Glutamatergic neuron (in vitro differentiated cells): Measurements from ENCODE around the gene RAB6B. TPM values are rescaled to one million over a fixed set of nuclear protein-coding genes. Genes with fewer than 3 reads are reported as not detected.

Experiments used
- DNase-seq: peaks from one replicate; pipeline ENCODE4 v3.0.0; 2022
- H3K27ac Mint-ChIP-seq: one replicate; pipeline ENCODE4 v1.8.0; 2020; ENCODE audit warnings: mild to moderate bottlenecking, mixed read lengths, inconsistent platforms; ENCODE audit not compliant: unreplicated experiment
- H3K27me3 Mint-ChIP-seq: one replicate; pipeline ENCODE4 v1.8.0; 2020; ENCODE audit warnings: mild to moderate bottlenecking, moderate library complexity, mixed read lengths, inconsistent platforms; ENCODE audit not compliant: unreplicated experiment
- H3K36me3 Mint-ChIP-seq: one replicate; pipeline ENCODE4 v1.8.0; 2020; ENCODE audit warnings: mild to moderate bottlenecking, mixed read lengths, inconsistent platforms; ENCODE audit not compliant: unreplicated experiment
- H3K4me1 Mint-ChIP-seq: one replicate; pipeline ENCODE4 v1.8.0; 2020; ENCODE audit warnings: mild to moderate bottlenecking, low read depth, mixed read lengths, inconsistent platforms; ENCODE audit not compliant: unreplicated experiment
- H3K4me3 Mint-ChIP-seq: one replicate; pipeline ENCODE4 v1.8.0; 2020; ENCODE audit warnings: mild to moderate bottlenecking, mixed read lengths, inconsistent platforms; ENCODE audit not compliant: unreplicated experiment
- H3K9me3 Mint-ChIP-seq: one replicate; pipeline ENCODE4 v1.8.0; 2020; ENCODE audit warnings: mild to moderate bottlenecking, moderate library complexity, mixed read lengths, inconsistent platforms; ENCODE audit not compliant: unreplicated experiment
- total RNA-seq: library from RNA; stranded (reverse); fragmentation: NEBNext Ultra II Directional; extraction: Animal tissue kit (Norgen Biotek cat#: 25700); gene quantifications from one replicate; pipeline ENCODE4 v1.2.1, GENCODE V29; 2021; ENCODE audit not compliant: unreplicated experiment
- TF ChIP-seq, protein P1 (sequence below): fragments of 200-600 bp; sonication (generic); IDR thresholded peaks from one replicate; pipeline ENCODE4 v1.5.0; 2021; ENCODE audit not compliant: partially characterized antibody, unreplicated experiment

The RAB6B gene
- total RNA-seq, 1 donor from 2014 or later, result 222 TPM

DNA sequence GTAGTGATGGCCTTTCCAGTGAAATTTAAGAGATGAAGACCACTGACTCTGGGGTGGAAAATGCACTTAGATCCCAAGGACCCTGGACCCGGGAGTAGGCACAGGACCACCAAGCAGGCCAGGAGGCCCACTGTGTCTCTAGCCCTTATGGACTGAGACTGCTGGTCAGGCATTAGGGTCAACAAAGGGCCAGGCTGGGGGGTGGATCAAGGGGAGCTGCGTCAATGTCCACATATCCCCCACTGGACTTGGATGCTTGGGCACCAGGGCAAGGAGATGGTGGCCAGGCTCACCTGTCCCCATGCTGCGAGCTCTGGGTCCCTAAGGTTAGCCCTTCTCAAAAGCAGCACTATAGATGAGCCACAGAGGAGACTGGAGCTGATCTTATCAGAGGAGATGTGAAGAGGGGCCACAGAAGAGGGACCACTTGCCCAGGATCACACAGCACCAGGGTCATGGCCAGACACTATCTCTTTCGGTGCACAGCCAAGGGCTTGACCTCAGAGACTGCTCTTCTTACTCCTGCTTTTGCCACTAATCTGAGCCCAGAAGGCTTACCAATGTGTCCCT lies 14.7 kb downstream of the RAB6B start:
- no peak for DNase-seq
- peaks cover 10% of the 10 kb centered on the region for H3K9me3 Mint-ChIP-seq
- peaks cover 26% of the 10 kb centered on the region for H3K4me1 Mint-ChIP-seq
- no peak overlapping the region for H3K27ac Mint-ChIP-seq
- TF ChIP-seq, protein P1, sequence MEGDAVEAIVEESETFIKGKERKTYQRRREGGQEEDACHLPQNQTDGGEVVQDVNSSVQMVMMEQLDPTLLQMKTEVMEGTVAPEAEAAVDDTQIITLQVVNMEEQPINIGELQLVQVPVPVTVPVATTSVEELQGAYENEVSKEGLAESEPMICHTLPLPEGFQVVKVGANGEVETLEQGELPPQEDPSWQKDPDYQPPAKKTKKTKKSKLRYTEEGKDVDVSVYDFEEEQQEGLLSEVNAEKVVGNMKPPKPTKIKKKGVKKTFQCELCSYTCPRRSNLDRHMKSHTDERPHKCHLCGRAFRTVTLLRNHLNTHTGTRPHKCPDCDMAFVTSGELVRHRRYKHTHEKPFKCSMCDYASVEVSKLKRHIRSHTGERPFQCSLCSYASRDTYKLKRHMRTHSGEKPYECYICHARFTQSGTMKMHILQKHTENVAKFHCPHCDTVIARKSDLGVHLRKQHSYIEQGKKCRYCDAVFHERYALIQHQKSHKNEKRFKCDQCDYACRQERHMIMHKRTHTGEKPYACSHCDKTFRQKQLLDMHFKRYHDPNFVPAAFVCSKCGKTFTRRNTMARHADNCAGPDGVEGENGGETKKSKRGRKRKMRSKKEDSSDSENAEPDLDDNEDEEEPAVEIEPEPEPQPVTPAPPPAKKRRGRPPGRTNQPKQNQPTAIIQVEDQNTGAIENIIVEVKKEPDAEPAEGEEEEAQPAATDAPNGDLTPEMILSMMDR, result no peak
- H3K4me3 Mint-ChIP-seq, result no peak overlapping the region
- H3K27me3 Mint-ChIP-seq, result peaks cover 14% of the 10 kb centered on the region
- peaks cover 25% of the 10 kb centered on the region for H3K36me3 Mint-ChIP-seq

DNA sequence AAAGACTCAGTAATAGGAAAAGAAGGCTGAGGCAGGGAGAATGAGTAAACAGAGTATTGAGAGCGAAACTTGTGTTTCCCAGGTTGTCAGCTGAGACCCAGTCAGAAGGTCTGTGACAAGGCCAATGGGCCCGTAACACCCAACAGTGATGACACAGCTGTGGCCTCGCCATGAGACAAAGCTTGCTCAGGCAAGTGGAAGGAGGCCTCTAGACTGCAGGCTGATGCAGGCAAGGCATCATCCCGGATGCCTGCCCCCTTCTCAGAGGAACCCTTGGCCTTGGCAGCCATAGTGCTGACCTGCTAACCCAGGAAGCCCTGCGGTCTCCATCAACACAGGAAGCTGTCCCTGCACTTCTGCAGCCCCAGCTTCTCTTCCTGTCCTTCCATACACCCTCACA lies 15.4 kb downstream of the RAB6B start:
- no peak overlapping the region for H3K4me3 Mint-ChIP-seq
- H3K27me3 Mint-ChIP-seq, result peaks cover 14% of the 10 kb centered on the region
- TF ChIP-seq, protein P1, result no peak
- peaks cover 10% of the 10 kb centered on the region for H3K9me3 Mint-ChIP-seq
- DNase-seq, result no peak
- peaks cover 23% of the 10 kb centered on the region for H3K4me1 Mint-ChIP-seq
- peaks cover 25% of the 10 kb centered on the region for H3K36me3 Mint-ChIP-seq
- H3K27ac Mint-ChIP-seq, result no peak overlapping the region

DNA sequence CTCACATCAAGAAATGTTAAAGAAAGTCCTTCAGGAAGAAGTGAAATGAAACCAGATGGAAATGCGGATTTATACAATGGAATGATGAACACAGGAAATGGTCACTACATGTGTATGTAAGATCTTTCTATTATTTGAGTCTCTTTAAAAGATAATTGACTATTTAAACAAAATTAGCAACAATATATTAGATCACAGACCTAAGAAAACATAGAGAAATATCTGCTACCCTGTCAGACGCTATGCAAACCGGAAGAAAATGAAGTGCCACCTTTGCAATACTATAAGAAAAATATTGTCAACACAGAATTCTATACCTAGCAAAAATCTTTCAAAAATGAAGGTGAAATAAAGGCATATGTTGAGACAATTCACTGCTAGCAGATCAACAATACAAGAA lies 17.2 kb downstream of the RAB6B start:
- peaks cover 12% of the 10 kb centered on the region for H3K4me1 Mint-ChIP-seq
- H3K4me3 Mint-ChIP-seq, result no peak overlapping the region
- peaks cover 7% of the 10 kb centered on the region for H3K9me3 Mint-ChIP-seq
- H3K27me3 Mint-ChIP-seq, result peaks cover 7% of the 10 kb centered on the region
- TF ChIP-seq, protein P1, result no peak
- no peak for DNase-seq
- H3K27ac Mint-ChIP-seq, result no peak overlapping the region
- H3K36me3 Mint-ChIP-seq, result peaks cover 24% of the 10 kb centered on the region

DNA sequence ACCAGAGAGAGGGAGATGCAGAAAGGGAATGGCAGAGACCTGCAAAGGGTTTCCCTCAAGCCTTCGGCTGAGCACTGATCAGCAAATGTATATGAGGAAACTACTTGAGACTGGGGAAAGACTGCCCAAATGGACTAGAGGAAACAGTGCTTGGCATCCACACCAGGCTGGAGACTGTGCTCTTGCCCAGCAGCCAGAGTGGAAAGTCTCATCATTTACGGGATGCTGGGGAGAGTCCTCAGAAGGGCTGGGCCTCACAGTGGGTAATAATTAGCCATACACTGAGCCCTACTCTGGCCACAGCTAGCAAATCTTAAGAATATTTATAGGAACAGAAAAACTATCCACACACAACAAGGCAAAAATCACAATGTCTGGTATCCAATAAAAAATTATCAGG lies 18.5 kb downstream of the RAB6B start:
- Mint-ChIP-seq H3K27me3 (peaks cover 7% of the 10 kb centered on the region), H3K9me3 (peaks cover 7% of the 10 kb centered on the region), H3K27ac (no peak overlapping the region), H3K4me1 (peaks cover 15% of the 10 kb centered on the region), H3K36me3 (peaks cover 14% of the 10 kb centered on the region), H3K4me3 (no peak overlapping the region)
- no peak for DNase-seq
- TF ChIP-seq, protein P1, result no peak

DNA sequence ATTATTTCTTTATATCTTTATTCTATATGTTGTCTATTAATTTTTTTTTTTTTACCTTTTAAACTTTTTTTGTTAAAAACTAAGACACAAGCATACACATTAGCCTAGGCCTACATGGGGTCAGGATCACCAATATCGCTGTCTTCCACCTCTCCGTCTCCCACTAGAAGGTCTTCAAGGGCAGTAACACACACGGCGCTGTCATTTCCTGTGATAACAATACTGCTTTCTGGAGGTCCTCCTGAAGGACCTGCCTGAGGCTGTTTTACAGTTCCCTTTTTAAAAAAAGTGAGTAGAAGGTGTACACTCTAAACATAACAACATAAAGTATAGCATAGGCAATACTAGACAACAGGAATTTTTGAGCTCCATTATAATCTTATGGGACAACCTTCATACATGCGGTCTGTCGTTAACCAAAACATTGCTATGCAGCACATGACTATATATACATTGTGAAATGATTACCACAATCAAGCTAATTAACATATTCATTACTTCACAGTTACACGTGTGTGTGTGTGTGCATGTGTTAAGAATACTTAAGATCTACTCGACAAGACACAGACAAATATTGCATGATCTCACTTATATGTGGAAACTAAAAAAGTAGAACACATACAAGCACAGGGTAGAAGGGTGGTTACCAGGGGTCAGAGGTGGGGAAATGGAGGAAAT lies 20.8 kb downstream of the RAB6B start:
- Mint-ChIP-seq H3K36me3 (peaks cover 2% of the 10 kb centered on the region), H3K9me3 (peaks cover 5% of the 10 kb centered on the region), H3K27ac (no peak overlapping the region), H3K4me3 (no peak overlapping the region), H3K4me1 (peaks cover 21% of the 10 kb centered on the region), H3K27me3 (peaks cover 7% of the 10 kb centered on the region)
- DNase-seq, result no peak
- TF ChIP-seq, protein P1, result no peak
